Nephron (organoid): Measurements from ENCODE around the gene APOBEC3C.
"Not testable (repeated sequence)": the region's sequence is repeated elsewhere in the genome, so short reads cannot be mapped to it uniquely, and the experiment has no call there.

Experiments
- H3K27ac Mint-ChIP-seq, 3 experiments: 2 replicates each; pipeline ENCODE4 v1.8.0; 2020; ENCODE audit warnings: mixed read lengths in 3 of 3, mild to moderate bottlenecking in 2 of 3, moderate library complexity in 1 of 3
- H3K27me3 Mint-ChIP-seq: 2 replicates; pipeline ENCODE4 v1.8.0; 2021; ENCODE audit warnings: low read depth, mild to moderate bottlenecking, moderate library complexity, mixed read lengths
- H3K36me3 Mint-ChIP-seq: 2 replicates; pipeline ENCODE4 v1.8.0; 2020; ENCODE audit warnings: low read depth, mixed read lengths
- H3K4me1 Mint-ChIP-seq: 2 replicates; pipeline ENCODE4 v1.8.0; 2020; ENCODE audit warnings: mixed read lengths
- H3K4me3 Mint-ChIP-seq, 3 experiments: 2 replicates each; pipeline ENCODE4 v1.8.0; 2020; ENCODE audit warnings: mild to moderate bottlenecking in 3 of 3, mixed read lengths in 3 of 3, moderate library complexity in 2 of 3
- H3K9me3 Mint-ChIP-seq: 2 replicates; pipeline ENCODE4 v1.8.0; 2020; ENCODE audit warnings: mixed read lengths
- CTCF ChIP-seq, 3 experiments: fragments of 200-600 bp; sonication (generic); IDR thresholded peaks; one replicate each; pipeline ENCODE4 v1.5.0; 2021; ENCODE audit warnings: antibody characterized with exemption in 3 of 3; ENCODE audit not compliant: unreplicated experiment in 3 of 3

APOBEC3C gene

GRCh38 chr22:39007177-39007576, 6.9 kb upstream of the APOBEC3C start:
- Mint-ChIP-seq H3K9me3 (peaks cover 4% of the 10 kb centered on the region), H3K4me1 (peaks cover 20% of the 10 kb centered on the region), H3K4me3 (no peak overlapping the region), H3K27me3 (peaks cover 15% of the 10 kb centered on the region), H3K36me3 (no peaks in the 10 kb centered on the region), H3K27ac (no peak overlapping the region)
- no peak for TF ChIP-seq CTCF (IDR thresholded peaks at IDR 0.05; ENCODE audit: unreplicated experiment in 3 of 3)

- H3K9me3 Mint-ChIP-seq, H3K36me3 Mint-ChIP-seq, H3K4me3 Mint-ChIP-seq: not testable (repeated sequence)
- Mint-ChIP-seq H3K27me3 (peaks cover 18% of the 10 kb centered on the region), H3K27ac (peak overlapping the region in 1 of 3 experiments; percentile 9), H3K4me1 (peaks cover 28% of the 10 kb centered on the region)
These were observed 5.7 kb upstream of the APOBEC3C start for GRCh38 chr22:39008271-39008850.

- Mint-ChIP-seq H3K4me3 (no peak overlapping the region), H3K9me3 (peaks cover 4% of the 10 kb centered on the region), H3K4me1 (peaks cover 38% of the 10 kb centered on the region), H3K27ac (no peak overlapping the region), H3K27me3 (peaks cover 14% of the 10 kb centered on the region), H3K36me3 (no peaks in the 10 kb centered on the region)
- TF ChIP-seq CTCF (IDR thresholded peaks at IDR 0.05; ENCODE audit: unreplicated experiment in 3 of 3), result no peak
These were observed 3.1 kb upstream of the APOBEC3C start for GRCh38 chr22:39010946-39011345.

GRCh38 chr22:39012533-39013511, 1.2 kb upstream of the APOBEC3C start:
- TF ChIP-seq CTCF (IDR thresholded peaks at IDR 0.05; ENCODE audit: unreplicated experiment in 3 of 3), result no peak
- Mint-ChIP-seq H3K36me3 (no peaks in the 10 kb centered on the region), H3K4me3 (peak overlapping the region in 2 of 3 experiments; percentile 39 to 70), H3K4me1 (peaks cover 38% of the 10 kb centered on the region), H3K27ac (peak overlapping the region; percentile 32 to 94 (median 77)), H3K27me3 (peaks cover 13% of the 10 kb centered on the region), H3K9me3 (peaks cover 4% of the 10 kb centered on the region)

- H3K9me3 Mint-ChIP-seq, H3K36me3 Mint-ChIP-seq, H3K27me3 Mint-ChIP-seq: not testable (repeated sequence)
- Mint-ChIP-seq H3K27ac (peak overlapping the region; percentile 94 to 99 (median 94)), H3K4me1 (peaks cover 35% of the 10 kb centered on the region), H3K4me3 (peak overlapping the region; percentile 85 to 91 (median 89))
These were observed 506 bp upstream of the APOBEC3C start for GRCh38 chr22:39013561-39013941.

GRCh38 chr22:39014723-39015121, 665 bp downstream of the APOBEC3C start:
- peak overlapping the region; percentile 85 to 91 (median 89) for H3K4me3 Mint-ChIP-seq
- H3K9me3 Mint-ChIP-seq, H3K36me3 Mint-ChIP-seq, H3K27me3 Mint-ChIP-seq: not testable (repeated sequence)
- H3K4me1 Mint-ChIP-seq, result peaks cover 41% of the 10 kb centered on the region
- H3K27ac Mint-ChIP-seq, result peak overlapping the region; percentile 94 to 99 (median 94)

- no peak for TF ChIP-seq CTCF (IDR thresholded peaks at IDR 0.05; ENCODE audit: unreplicated experiment in 3 of 3)
These were observed 2.5 kb downstream of the APOBEC3C start for GRCh38 chr22:39016592-39016991.

More at GRCh38 chr22:39016592-39016991, 2.5 kb downstream of the APOBEC3C start:
- peaks cover 44% of the 10 kb centered on the region for H3K4me1 Mint-ChIP-seq
- peaks cover 9% of the 10 kb centered on the region for H3K27me3 Mint-ChIP-seq
- no peaks in the 10 kb centered on the region for H3K36me3 Mint-ChIP-seq
- H3K4me3 Mint-ChIP-seq, result peak overlapping the region; percentile 27 to 52 (median 48)
- H3K9me3 Mint-ChIP-seq, result no peaks in the 10 kb centered on the region
- H3K27ac Mint-ChIP-seq, result peak overlapping the region in 1 of 3 experiments; percentile 48
